ENCODE results near the gene RALA.
"Not testable (repeated sequence)": the region's sequence is repeated elsewhere in the genome, so short reads cannot be mapped to it uniquely, and the experiment has no call there.

The RALA gene

DNA sequence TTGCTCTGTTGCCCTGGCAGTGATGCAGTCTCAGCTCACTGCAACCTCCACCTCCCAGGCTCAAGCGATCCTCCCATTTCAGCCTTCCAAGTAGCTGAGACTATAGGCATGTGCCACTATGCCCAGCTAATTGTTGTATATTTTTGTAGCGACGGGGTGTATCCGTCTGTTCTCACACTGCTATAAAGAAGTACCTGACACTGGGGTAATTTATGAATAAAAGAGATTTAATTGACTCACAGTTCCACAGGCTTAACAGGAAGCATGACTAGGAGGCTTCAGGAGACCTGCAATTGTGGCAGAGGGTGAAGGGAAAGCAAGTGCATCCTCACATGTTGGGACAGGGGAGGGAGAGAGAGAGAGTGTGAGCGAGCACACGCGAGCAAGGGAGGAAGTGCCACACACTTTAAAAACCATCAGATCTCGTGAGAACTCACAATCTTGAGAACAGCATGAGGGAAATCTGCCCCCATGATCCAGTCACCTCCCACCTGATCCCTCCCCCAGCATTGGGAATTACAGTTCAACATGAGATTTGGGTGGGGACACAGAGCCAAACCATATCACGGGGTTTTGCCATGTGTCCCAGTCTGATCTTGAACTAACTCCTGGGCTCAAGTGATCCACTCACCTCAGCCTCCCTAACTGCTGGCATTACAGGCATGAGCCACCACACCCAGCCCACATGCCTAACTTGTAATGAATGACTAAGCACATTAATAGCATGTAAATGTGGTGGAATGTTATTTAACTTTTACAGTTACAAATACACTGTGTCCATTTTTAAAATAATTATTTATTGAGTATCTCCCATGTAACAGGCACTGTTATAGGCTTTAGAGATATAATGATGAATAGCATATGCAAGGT lies 65.5 kb downstream of the RALA start:
- DNase-seq = no peak

DNA sequence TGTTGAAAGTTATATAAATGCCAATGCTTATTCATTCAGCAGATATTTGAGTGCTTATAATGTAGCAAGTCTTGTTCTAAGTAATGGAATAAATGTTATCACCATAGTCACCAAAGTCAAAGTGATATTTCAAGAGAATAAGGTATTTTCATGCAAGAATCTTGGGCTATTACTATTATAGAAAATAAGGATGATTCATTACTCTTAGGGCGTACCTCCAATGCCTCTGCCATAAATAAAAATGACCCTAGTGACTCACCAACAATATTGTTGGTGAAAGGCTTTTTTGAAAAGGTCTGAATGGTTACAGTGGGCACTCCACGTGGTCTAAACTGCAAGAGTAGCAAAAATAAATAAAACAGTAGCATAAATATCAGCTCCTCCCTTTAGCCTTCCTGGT lies 68.4 kb downstream of the RALA start:
- DNase-seq = no peak

- DNase-seq = not testable (repeated sequence)
Observed at GRCh38 chr7:39693086-39693485, 69.7 kb downstream of the RALA start.

DNA sequence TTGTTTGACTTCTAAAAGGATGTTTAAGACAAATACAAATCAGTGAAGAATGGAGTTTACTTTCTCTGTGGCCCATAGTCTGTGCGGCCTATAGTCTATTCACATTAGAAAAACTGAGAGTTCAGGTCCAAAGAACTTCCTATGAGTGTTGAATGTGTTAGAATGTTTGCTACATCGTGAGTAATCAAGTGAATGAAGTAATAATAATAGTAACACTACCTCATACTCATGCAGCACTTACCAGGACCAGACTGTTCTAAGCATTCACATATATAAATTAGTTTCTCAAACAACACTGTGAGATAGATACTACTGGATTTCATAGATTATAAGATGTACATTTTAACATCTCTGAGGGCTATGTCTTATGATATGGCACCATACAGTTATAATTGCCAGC lies 70.4 kb downstream of the RALA start:
- no peak for DNase-seq

DNA sequence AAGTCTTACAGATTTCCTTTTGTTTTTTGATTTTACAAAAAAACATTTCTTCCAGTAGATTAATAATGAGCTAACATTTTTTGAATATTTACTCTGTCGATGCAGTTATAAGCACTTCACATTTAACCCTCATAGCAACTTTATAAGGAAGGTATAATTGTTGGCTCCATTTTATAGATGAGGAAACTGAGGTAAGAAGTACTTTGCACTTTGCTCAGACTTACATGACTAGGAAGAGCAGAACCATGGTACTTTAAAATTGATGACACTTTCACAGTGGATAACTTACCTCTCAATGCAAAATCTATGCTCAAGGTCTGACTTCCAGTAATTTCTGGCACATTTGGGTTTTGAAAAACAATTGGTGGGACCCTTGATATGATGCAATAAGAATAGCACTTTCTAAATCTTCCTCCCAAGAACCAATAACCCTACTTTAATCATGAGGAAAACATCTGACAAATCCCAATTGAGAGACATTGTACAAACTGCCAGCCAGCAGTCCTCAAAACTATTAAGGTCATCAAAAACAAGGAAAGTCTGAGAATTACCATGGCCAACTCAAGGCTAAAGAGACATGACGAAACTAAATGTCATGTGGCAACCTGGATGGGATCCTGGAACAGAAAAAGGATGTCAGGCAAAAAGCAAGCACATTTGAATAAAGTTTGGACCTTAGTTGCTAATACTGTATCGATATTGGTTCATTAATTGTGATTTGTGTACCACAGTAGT lies 72.6 kb downstream of the RALA start:
- DNase-seq = no peak

DNA sequence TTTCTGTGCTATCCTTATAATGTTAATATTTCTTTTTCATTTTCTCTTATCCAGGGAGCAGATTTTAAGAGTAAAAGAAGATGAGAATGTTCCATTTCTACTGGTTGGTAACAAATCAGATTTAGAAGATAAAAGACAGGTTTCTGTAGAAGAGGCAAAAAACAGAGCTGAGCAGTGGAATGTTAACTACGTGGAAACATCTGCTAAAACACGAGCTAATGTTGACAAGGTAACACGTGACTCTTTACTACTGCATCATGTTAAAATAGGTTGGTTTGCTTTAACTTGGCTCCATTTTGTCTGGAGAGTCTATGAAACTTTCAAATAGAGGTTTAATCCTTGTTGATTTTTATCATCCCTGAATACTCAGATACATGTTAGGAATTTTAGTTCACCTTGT lies 73.3 kb downstream of the RALA start:
- no peak for DNase-seq

- DNase-seq = no peak
Observed at GRCh38 chr7:39697483-39697882, 74.1 kb downstream of the RALA start.

DNA sequence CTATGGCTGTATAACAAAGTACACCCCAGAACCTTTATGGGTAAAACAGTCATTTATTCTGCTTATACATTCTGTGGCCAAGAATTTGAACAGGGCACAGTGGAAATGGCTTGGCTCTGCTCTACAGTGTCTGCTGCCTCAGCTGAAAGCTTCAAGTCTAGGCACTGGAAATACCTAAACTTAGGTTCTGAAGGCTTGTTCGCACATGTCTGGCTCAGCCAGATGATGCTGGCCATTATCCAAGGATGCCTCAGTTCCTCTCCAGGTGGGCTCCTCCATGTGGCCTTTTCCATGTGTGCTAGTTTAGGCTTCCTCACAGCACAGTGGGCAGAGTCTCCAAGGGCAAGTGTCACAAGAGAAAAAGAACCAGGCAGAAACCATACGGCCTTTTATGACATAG lies 76.8 kb downstream of the RALA start:
- no peak for DNase-seq

- DNase-seq = no peak
Observed at GRCh38 chr7:39700932-39701331, 77.6 kb downstream of the RALA start.

DNA sequence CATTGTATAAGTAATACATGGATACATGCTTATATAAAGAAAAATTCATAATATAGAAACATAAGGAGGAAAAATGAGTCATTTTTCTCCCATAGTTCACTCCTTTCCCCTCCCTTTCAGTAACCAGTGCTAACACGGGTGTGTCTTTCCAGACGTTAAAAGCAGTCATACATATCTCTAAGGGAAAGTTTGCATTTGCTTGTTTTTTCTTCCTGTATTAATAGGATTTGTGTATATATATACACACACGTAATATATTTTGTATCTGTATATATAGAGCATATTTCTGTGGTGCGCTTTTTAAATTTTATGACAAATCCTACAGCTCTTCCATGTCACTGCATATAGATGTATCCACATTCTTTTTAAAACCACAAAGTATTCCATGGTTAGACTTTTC lies 78.8 kb downstream of the RALA start:
- DNase-seq = no peak

- DNase-seq = no peak
Observed at GRCh38 chr7:39703144-39703543, 79.8 kb downstream of the RALA start.

GRCh38 chr7:39709029-39709428 lies 85.7 kb downstream of the RALA start:
- DNase-seq = no peak

- no peak for DNase-seq
Observed at GRCh38 chr7:39709768-39710311, 86.5 kb downstream of the RALA start.

- DNase-seq = no peak
Observed at GRCh38 chr7:39712751-39713150, 89.4 kb downstream of the RALA start.

DNA sequence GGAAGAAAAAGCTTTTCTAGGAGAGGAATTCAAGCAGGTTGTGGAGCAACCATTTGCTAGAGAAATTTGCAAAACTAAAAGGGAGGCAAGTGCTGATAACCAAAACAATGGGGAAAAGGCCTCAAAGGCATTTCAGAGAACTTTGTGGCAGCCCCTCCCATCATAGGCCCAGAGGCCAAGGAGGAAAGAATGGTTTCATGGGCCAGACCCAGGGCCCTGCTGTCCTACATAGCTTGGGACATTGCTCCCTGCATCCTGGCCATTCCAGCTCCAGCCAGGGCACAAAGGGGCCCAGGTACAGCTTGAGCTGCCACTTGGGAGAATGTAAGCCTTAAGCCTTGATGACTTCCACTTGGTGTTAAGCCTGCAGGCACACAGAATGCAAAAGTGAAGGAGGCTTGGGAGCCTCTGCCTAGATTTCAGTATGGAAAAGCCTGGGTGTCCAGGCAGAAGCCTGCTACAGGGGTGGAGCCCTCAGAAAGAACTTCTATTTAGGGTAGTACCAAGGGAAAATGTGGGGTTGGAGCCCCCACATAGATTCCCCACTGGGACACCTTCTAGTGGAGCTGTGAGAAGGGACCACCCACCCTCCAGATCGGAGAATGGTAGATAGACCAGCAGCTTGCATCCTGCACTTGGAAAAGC lies 91.2 kb downstream of the RALA start:
- DNase-seq = no peak

DNA sequence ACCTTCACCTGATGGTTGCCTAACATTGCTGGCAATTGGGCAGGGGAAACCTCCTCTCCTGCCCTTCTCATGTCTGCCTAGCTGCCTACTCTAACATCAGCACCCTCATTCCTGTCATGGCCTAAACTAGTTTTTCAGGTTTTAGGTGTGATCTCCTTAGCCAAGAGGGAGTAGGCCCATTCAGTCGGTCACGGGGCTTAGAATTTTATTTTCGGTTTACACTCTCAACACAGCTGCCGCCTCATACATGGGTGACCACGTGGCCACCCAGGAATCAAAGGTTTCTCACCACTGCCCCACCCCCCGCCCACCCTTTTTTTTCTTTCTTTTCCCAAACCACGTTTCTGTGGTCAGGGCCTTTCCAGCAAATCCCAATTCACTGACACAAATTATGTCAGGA lies 97.2 kb downstream of the RALA start:
- no peak for DNase-seq

DNA sequence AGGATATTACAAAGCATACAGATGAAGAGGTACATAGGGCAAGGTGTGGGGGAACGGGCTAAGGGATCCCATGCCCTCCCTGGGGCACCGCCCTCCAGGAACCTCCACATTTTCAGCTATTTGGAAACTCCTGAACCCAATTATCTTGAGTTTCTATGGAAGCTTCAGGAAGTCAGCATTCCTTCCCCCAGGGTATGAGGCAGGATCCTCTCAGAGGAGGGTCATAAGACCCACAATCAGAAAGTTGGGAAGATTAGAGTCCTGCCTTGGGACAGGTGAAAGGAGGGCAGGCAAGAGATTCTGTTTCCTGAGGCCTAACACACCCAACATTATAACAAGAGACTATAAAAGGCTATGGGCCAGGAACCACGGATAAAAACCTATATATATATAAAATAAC lies 98.0 kb downstream of the RALA start:
- DNase-seq = no peak

DNA sequence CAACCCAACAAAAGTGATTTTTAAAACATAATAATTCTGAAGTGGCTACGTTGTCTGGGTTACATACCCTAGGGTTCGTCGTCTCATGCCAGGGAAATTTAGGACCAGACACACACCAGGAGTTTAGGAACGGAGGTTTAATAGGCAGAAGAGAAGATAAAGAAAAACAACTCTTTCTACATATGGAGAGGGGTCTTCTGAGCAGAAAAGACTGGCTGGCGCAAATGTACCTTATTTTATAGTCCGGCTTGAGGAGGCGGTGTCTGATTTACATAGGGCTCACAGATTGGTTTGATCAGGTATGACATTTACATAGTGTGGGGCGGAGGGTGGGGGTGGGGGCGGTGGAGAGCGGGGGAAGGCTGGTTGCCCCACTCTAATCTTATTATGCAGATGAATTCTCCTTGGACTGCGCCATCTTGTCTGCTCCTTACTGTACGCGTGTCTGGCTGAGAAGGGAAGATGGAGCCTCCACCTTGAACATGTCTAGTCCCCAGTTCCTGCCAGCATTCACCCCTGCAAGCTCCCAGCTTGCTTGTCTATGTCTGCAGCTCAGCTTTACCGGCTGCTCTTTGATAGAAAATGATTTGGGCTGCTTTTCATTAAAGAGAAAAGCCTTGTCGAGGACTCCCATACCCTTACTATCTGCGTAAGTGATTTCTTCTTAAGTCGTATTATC lies 98.7 kb downstream of the RALA start:
- no peak for DNase-seq

GRCh38 chr7:39727231-39728012 lies 104.0 kb downstream of the RALA start:
- DNase-seq = no peak

DNA sequence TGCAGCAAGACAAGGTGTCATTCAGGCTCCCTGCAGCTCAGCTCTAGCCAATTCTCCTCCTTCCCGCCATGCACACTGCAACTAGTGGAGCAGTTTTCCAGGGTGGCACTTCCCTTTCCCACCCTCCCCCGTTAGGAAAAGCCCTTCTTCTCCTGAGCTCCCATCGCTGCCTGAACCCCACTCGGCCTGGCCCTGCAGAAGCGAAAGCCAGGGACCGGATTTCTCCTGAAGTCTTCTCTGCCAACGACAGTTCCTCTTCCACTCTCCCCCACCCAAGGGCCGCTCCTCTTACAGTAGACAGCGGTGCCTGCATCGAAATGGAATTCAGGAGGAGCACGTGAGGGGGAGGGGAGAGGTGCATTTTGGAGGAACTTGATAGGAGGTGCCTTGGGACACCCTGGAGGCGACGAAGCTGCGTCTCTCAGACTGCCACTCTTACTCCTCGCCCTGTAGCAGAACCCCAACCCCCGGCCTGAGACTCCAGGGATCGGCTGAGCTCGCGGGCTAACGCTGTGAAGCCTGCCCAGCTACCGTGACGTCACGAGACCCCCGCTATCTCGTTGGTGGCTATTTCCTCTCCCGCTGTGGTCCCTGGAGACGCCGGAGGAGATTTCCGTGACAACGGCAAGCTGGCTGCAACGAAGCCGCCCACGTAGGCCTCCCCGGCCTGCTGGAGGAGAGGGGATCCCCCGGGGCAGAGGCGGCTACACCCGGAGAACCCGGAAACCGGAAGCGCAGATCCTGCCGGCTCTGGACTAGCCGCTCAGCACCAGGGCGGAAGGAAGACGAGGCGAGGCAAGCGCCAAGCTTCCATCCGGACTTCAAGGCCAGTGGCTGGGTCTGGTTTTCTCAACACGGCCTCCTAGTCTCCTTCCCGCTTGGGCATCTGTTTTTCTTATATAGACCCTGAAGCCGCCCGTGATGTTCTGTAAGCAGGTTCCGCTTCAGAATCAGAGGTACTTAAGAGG lies 109.7 kb downstream of the RALA start:
- peak; percentile 97 to 99 for DNase-seq

Measured in activated CD4-positive, alpha-beta T cell treated with anti-CD3 and anti-CD28 coated beads, Interleukin-2, amount 50 U/mL, for 48 hours (primary cell).